ENCODE measurements around the gene ZNF268. TPM values are rescaled to one million over a fixed set of nuclear protein-coding genes. Genes with fewer than 3 reads are reported as not detected.

ZNF268 gene
- polyA plus RNA-seq, 1 of the 3 experiments (the other 2 are of a cell fraction): 5.2 TPM

GRCh38 chr12:133215724-133216123 is 34.4 kb downstream of the ZNF268 start:
- 2% methylated on average over 2 of the region's 3 CpGs for WGBS (ENCODE audit: low lambda C conversion rate)
- Histone ChIP-seq H3K4me1 (ENCODE audit: control insufficient read depth in 1 of 2, insufficient read depth in 2 of 2, low read depth in 1 of 2, low read length in 1 of 2) (no peaks in the 10 kb centered on the region), H3K79me2 (ENCODE audit: insufficient read depth) (no peaks in the 10 kb centered on the region), H3K9me3 (peaks cover 7% of the 10 kb centered on the region), H4K20me1 (ENCODE audit: insufficient read depth) (no peaks in the 10 kb centered on the region), H3K9ac (no peak overlapping the region), H3K9me2 (no peaks in the 10 kb centered on the region), H3K36me3 (replicated peaks in 1 of 2; ENCODE audit: control insufficient read depth in 1 of 2, insufficient read depth in 2 of 2, low read length in 1 of 2) (no peaks in the 10 kb centered on the region), H3F3A (replicated peaks; ENCODE audit: insufficient read depth) (no peaks in the 10 kb centered on the region), H3K27me3 (ENCODE audit: insufficient read depth) (no peaks in the 10 kb centered on the region), H3K27ac (ENCODE audit: low read depth in 2 of 2, low read length in 1 of 2) (no peak overlapping the region), H2AFZ (ENCODE audit: low read depth) (no peak overlapping the region), H3K4me2 (no peak overlapping the region), H3K4me3 (ENCODE audit: low read depth in 2 of 2, low read length in 1 of 2) (no peak overlapping the region)
- CTCF ChIA-PET: no interaction called here
- POLR2A ChIA-PET: no interaction called here
- DNase-seq: no peak
- no peak for TF ChIP-seq GABPA (IDR thresholded peaks at IDR 0.05; ENCODE audit: low read depth)
- no peak for TF ChIP-seq JUND (IDR thresholded peaks at IDR 0.05)
- no peak for TF ChIP-seq RCOR1 (IDR thresholded peaks at IDR 0.05; ENCODE audit: low read length)
- no peak for TF ChIP-seq ELF1 (IDR thresholded peaks at IDR 0.05)
- TF ChIP-seq TAF1 (IDR thresholded peaks at IDR 0.05; ENCODE audit: borderline replicate concordance, low read depth, low read length): no peak
- no peak for TF ChIP-seq EZH2phosphoT487 (IDR thresholded peaks at IDR 0.05; ENCODE audit: borderline replicate concordance, low read depth)
- no peak for TF ChIP-seq PBX3 (IDR thresholded peaks at IDR 0.05)
- no peak for TF ChIP-seq GATA2 (CRISPR knock-in tag; IDR thresholded peaks at IDR 0.05)
- no peak for TF ChIP-seq RAD21 (IDR thresholded peaks at IDR 0.05; ENCODE audit: low read length)
- TF ChIP-seq POLR2AphosphoS5 (IDR thresholded peaks at IDR 0.05; ENCODE audit: low read depth, low read length): no peak
- no peak for TF ChIP-seq TEAD4 (IDR thresholded peaks at IDR 0.05; ENCODE audit: borderline replicate concordance, insufficient read depth)
- TF ChIP-seq YY1 (IDR thresholded peaks at IDR 0.05; ENCODE audit: low read depth): no peak
- no peak for TF ChIP-seq FOXJ3 (CRISPR knock-in tag; IDR thresholded peaks at IDR 0.05)
- TF ChIP-seq SIN3A (IDR thresholded peaks at IDR 0.05; ENCODE audit: borderline replicate concordance, low read depth, low read length): no peak
- TF ChIP-seq MEF2A (IDR thresholded peaks at IDR 0.05; ENCODE audit: borderline replicate concordance, low read depth): no peak
- TF ChIP-seq FOXM1 (IDR thresholded peaks at IDR 0.05; ENCODE audit: low read depth): no peak

- Histone ChIP-seq H3K4me3 (ENCODE audit: low read depth in 2 of 2, low read length in 1 of 2) (no peak overlapping the region), H3K27ac (ENCODE audit: low read depth in 2 of 2, low read length in 1 of 2) (no peak overlapping the region), H3K4me1 (ENCODE audit: control insufficient read depth in 1 of 2, insufficient read depth in 2 of 2, low read depth in 1 of 2, low read length in 1 of 2) (no peaks in the 10 kb centered on the region), H3K9me2 (no peaks in the 10 kb centered on the region), H3K4me2 (no peak overlapping the region), H3K36me3 (replicated peaks in 1 of 2; ENCODE audit: control insufficient read depth in 1 of 2, insufficient read depth in 2 of 2, low read length in 1 of 2) (no peaks in the 10 kb centered on the region), H2AFZ (ENCODE audit: low read depth) (no peak overlapping the region), H3F3A (replicated peaks; ENCODE audit: insufficient read depth) (no peaks in the 10 kb centered on the region), H3K9me3 (no peaks in the 10 kb centered on the region), H3K27me3 (ENCODE audit: insufficient read depth) (no peaks in the 10 kb centered on the region), H3K9ac (no peak overlapping the region), H3K79me2 (ENCODE audit: insufficient read depth) (no peaks in the 10 kb centered on the region), H4K20me1 (ENCODE audit: insufficient read depth) (no peaks in the 10 kb centered on the region)
- 10% methylated on average over 3 of the region's 3 CpGs for WGBS (ENCODE audit: low lambda C conversion rate)
- ChIA-PET POLR2A (no interaction called here), CTCF (no interaction called here)
- TF ChIP-seq RAD21 (IDR thresholded peaks at IDR 0.05; ENCODE audit: low read length) (no peak), POLR2AphosphoS5 (IDR thresholded peaks at IDR 0.05; ENCODE audit: low read depth, low read length) (no peak), CHD2 (IDR thresholded peaks at IDR 0.05; ENCODE audit: low read length, partially characterized antibody) (no peak), PBX3 (IDR thresholded peaks at IDR 0.05) (no peak), RFX5 (IDR thresholded peaks at IDR 0.05; ENCODE audit: low read length) (no peak), IRF3 (IDR thresholded peaks at IDR 0.05; ENCODE audit: low read depth, low read length) (no peak), YY1 (IDR thresholded peaks at IDR 0.05; ENCODE audit: low read depth) (no peak)
- DNase-seq: no peak
These were observed 35.9 kb downstream of the ZNF268 start for GRCh38 chr12:133217219-133217618.

Data from SK-N-SH (cell line).